Measurements from ENCODE around the gene RFESD. TPM values are rescaled to one million over a fixed set of nuclear protein-coding genes. Genes with fewer than 3 reads are reported as not detected.

RFESD gene
- total and polyA plus RNA-seq, 2 of the 8 experiments (the other 6 are each of a cell fraction or from before 2014, with no cell fraction given) = 1.7 to 2.0 TPM

DNA sequence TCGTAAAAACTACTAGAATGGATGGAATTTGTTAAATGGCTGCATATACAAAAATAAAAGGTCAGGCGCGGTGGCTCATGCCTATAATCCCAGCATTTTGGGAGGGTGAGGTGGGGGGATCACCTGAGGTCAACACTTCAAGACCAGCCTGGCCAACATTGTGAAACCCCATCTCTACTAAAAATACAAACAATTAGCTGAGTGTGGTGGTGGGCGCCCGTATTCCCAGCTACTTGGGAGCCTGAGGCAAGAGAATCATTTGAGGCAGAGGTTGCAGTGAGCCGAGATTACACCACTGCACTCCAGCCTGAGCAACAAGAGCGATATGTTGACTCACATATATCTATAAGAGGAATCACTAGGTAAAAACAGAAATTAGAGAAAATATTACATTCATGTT is 36.0 kb upstream of the RFESD start:
- FAIRE-seq (no peak), DNase-seq (ENCODE audit: low read depth in 1 of 2, low spot score in 2 of 2) (no peak)
- no peak overlapping the region for H3K14ac ChIP-seq (ENCODE audit: insufficient read length)
- H2BK5ac ChIP-seq (ENCODE audit: low read depth, low read length) = no peak overlapping the region
- H3K56ac ChIP-seq (replicated peaks; ENCODE audit: insufficient read length, low read depth, low read length) = no peak overlapping the region
- no peaks in the 10 kb centered on the region for H3K36me3 ChIP-seq (ENCODE audit: control insufficient read depth in 2 of 4, insufficient read depth in 4 of 4, low read length in 3 of 4)
- no peaks in the 10 kb centered on the region for H4K20me1 ChIP-seq (replicated peaks in 1 of 2; ENCODE audit: control insufficient read depth in 1 of 2, insufficient read depth in 2 of 2, low read length in 2 of 2)
- no peak overlapping the region for H3K18ac ChIP-seq (ENCODE audit: extremely low read depth, low read length)
- no peak overlapping the region for H4K8ac ChIP-seq (ENCODE audit: extremely low read depth, insufficient read depth, low read length)
- H3K4ac ChIP-seq (replicated peaks; ENCODE audit: insufficient read length, low read depth, low read length) = no peak overlapping the region
- POLR2A ChIA-PET (ENCODE audit: partially characterized antibody) = no interaction called here
- no peak overlapping the region for H2AK5ac ChIP-seq (ENCODE audit: low read depth, low read length)
- H2BK12ac ChIP-seq (ENCODE audit: low read depth, low read length) = no peak overlapping the region
- TF ChIP-seq ASH2L (IDR thresholded peaks at IDR 0.05; ENCODE audit: low read length) (no peak), KDM1A (IDR thresholded peaks at IDR 0.05; ENCODE audit: borderline replicate concordance, low read length) (no peak), GABPA (IDR thresholded peaks at IDR 0.05; ENCODE audit: borderline replicate concordance, insufficient read depth, low read length) (no peak)
- TF ChIP-seq, protein P1, sequence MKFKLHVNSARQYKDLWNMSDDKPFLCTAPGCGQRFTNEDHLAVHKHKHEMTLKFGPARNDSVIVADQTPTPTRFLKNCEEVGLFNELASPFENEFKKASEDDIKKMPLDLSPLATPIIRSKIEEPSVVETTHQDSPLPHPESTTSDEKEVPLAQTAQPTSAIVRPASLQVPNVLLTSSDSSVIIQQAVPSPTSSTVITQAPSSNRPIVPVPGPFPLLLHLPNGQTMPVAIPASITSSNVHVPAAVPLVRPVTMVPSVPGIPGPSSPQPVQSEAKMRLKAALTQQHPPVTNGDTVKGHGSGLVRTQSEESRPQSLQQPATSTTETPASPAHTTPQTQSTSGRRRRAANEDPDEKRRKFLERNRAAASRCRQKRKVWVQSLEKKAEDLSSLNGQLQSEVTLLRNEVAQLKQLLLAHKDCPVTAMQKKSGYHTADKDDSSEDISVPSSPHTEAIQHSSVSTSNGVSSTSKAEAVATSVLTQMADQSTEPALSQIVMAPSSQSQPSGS (IDR thresholded peaks at IDR 0.05; ENCODE audit: low read length) = no peak
- H3K23me2 ChIP-seq (ENCODE audit: low read depth, low read length) = no peaks in the 10 kb centered on the region
- 97% methylated on average over 7 of the region's 7 CpGs; no CpG with 5 or more reads in 1 of the 2 experiments for WGBS, 2 experiments (ENCODE audit: extremely low coverage in 1 of 2, insufficient coverage in 1 of 2, insufficient read length in 1 of 2, insufficient replicate concordance in 2 of 2, low coverage in 1 of 2, low lambda C conversion rate in 2 of 2, missing lambda C conversion rate in 1 of 2)
- no peak overlapping the region for H2AFZ ChIP-seq (ENCODE audit: low read length)
- H3K4me1 ChIP-seq (replicated peaks in 1 of 4; ENCODE audit: control insufficient read depth in 3 of 4, insufficient read depth in 4 of 4, low read length in 3 of 4) = no peaks in the 10 kb centered on the region
- H4K91ac ChIP-seq (replicated peaks; ENCODE audit: insufficient read length, low read length) = no peak overlapping the region
- H3K27ac ChIP-seq (ENCODE audit: low read depth, low read length) = no peak overlapping the region
- no peak overlapping the region for H3K4me3 ChIP-seq (ENCODE audit: extremely low read depth in 1 of 4, insufficient read depth in 2 of 4, low read depth in 3 of 4, low read length in 4 of 4)
- no peak overlapping the region for H3K9ac ChIP-seq (replicated peaks in 1 of 4; ENCODE audit: extremely low read depth in 1 of 4, low read depth in 3 of 4, low read length in 3 of 4)
- no peak overlapping the region for H2BK20ac ChIP-seq (ENCODE audit: low read length)
- CTCF ChIA-PET (ENCODE audit: partially characterized antibody) = no interaction called here
- no peak overlapping the region for H2BK120ac ChIP-seq (replicated peaks; ENCODE audit: low read depth, low read length)
- no peak overlapping the region for H4K5ac ChIP-seq (ENCODE audit: insufficient read length, low read depth, low read length)
- no peaks in the 10 kb centered on the region for H3K79me1 ChIP-seq (ENCODE audit: low read depth, low read length)
- H3K9me3 ChIP-seq (ENCODE audit: insufficient read depth in 2 of 2, low read depth in 1 of 2, low read length in 1 of 2) = peaks cover 0 to 6% of the 10 kb centered on the region in 2 experiments; a peak in 2 of 4 replicates
- no peak overlapping the region for H3K23ac ChIP-seq (ENCODE audit: insufficient read length)
- H3K4me2 ChIP-seq (ENCODE audit: insufficient read depth in 1 of 2, low read depth in 2 of 2, low read length in 2 of 2) = no peak overlapping the region
- H3K27me3 ChIP-seq (replicated peaks in 1 of 4; ENCODE audit: control insufficient read depth in 3 of 4, extremely low read depth in 1 of 4, insufficient read depth in 3 of 4, low read length in 3 of 4) = no peaks in the 10 kb centered on the region
- H3K79me2 ChIP-seq (ENCODE audit: control insufficient read depth in 1 of 2, insufficient read depth in 2 of 2, low read length in 2 of 2) = no peaks in the 10 kb centered on the region
- H2BK15ac ChIP-seq (ENCODE audit: low read length) = no peak overlapping the region

All from H1 (cell line).